ENCODE data around the gene EIF2D.

DNA sequence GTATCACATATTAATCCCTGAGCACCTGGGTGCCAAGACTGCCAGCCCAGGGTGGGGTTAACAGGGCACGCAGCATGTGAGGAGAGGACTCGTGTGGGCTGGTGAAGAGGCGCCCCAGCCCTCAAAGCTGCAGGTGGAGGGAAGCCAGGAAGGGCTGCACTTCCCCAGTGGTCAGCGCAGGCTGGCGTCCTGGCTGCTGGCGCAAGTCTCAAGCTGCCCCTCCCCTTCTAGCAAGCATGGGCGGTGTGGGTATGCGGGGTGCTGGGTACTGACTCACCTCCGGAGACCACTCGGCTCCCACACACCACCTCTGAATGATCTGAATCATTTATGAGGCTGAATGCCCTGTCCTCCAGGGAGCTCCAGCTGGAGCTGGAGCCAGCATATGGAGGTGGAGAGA is 44.0 kb downstream of the EIF2D start:
- TF ChIP-seq EZH2 (IDR thresholded peaks at IDR 0.05; ENCODE audit: insufficient read depth, poor library complexity, severe bottlenecking) (no peak), EZH2phosphoT487 (IDR thresholded peaks at IDR 0.05; ENCODE audit: insufficient read depth, low read depth) (no peak)

Data from GM23248 (cell line).